Measurements from ENCODE around the gene PLSCR4.
A peak's percentile ranks its signal among the peaks of the same experiment; 100 is the strongest.

The PLSCR4 gene

DNA sequence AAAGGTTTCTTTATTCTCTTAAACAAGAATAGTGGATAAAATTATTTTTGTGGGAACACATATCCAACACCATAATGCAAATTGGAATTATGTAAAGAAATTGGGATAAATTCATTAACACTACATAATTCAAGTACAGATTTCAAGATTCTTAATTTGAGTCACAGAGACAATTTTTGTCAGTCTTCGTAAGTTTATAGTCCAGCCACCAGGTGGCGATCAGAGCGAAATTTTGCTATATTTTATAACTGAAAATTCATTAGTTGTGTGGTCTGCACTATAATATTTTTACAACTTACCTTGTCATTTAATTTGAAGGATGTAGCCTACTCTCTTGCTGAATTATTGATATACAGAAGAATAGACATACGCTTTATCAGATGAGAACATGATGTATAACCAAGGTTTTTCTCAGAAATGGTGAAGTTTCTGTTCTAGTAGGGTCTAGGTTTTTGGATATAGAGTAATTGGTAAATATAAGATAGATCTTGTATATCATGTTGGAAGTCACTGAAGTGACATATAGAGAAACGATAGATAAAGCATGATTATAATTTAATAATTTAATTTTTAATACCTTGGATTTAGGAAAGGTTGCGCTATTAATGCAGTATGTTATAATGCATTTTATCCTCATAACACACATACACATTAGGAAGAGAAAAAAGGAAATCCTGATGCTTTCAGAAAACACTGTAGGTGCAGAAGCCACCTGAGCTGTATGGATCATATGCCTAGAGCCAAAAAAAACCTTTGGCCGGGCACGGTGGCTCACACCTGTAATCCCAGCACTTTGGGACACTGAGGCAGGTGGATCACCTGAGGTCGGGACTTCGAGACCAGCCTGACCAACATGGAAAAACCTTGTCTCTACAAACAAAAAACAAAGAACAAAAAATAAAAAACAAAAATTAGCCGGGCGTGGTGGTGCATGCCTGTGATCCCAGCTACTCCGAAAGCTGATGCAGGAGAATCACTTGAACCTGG, 31.7 kb downstream of the PLSCR4 start:
- peaks cover 11% of the 10 kb centered on the region for H3K36me3 ChIP-seq (ENCODE audit: insufficient read depth, low read length)
- H3K4me3 ChIP-seq (ENCODE audit: low read depth, low read length), result no peak overlapping the region
- no peaks in the 10 kb centered on the region for H3K79me2 ChIP-seq (ENCODE audit: control insufficient read depth, insufficient read depth, low read length, unreplicated experiment)
- no peak overlapping the region for H2AFZ ChIP-seq (ENCODE audit: low read length, unreplicated experiment)
- no peaks in the 10 kb centered on the region for H3K27me3 ChIP-seq (ENCODE audit: insufficient read depth, low read length)
- H3K4me1 ChIP-seq (ENCODE audit: control insufficient read depth, insufficient read depth, low read length, unreplicated experiment), result peaks cover 38% of the 10 kb centered on the region
- H3K27ac ChIP-seq (ENCODE audit: low read depth, low read length), result no peak overlapping the region

DNA sequence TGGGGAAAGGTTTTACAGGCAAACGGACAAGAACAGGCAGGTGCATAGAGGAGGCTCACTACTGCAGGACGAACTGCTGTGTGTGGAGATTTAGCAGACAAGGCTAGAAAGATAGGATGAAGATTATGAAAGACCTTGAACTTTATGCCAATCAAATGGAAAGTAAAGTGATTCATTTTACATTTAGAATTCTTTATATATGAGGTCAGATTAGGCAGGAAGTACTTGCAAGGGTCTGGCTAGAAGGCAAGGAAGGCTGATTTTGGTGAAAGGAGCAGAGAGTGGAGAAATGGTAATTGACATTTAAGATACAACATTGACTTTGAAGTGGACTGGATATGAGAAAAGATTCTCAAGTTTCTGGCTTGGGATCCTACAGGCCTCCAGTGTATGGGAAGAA, 33.6 kb downstream of the PLSCR4 start:
- no peaks in the 10 kb centered on the region for H3K79me2 ChIP-seq (ENCODE audit: control insufficient read depth, insufficient read depth, low read length, unreplicated experiment)
- H3K27me3 ChIP-seq (ENCODE audit: insufficient read depth, low read length), result no peaks in the 10 kb centered on the region
- peak overlapping the region; percentile 38 for H3K27ac ChIP-seq (ENCODE audit: low read depth, low read length)
- peaks cover 15% of the 10 kb centered on the region for H3K36me3 ChIP-seq (ENCODE audit: insufficient read depth, low read length)
- peak overlapping the region; percentile 18 for H2AFZ ChIP-seq (ENCODE audit: low read length, unreplicated experiment)
- peaks cover 27% of the 10 kb centered on the region for H3K4me1 ChIP-seq (ENCODE audit: control insufficient read depth, insufficient read depth, low read length, unreplicated experiment)
- H3K4me3 ChIP-seq (ENCODE audit: low read depth, low read length), result peak overlapping the region; percentile 9; the same call in 1 of the 2 replicates

DNA sequence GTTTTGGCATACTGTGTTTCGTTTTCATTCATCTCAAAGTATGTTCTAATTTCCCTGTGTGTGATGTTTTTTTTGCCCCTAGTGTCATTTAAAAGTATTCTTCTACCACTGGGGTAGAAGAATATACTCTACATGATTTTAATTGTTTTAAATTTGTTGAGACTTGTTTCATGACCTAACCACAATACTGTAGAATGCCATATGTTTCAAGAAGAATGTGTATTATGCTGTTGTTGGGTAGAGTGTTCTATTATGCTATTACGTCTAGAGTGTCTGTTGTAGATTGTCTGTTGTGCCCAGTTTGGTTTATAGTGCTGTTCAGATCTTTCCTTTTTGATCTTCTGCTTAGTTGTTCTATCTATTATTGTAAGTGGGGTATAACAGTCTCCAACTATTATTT, 36.4 kb downstream of the PLSCR4 start:
- H3K36me3 ChIP-seq (ENCODE audit: insufficient read depth, low read length), result peaks cover 15% of the 10 kb centered on the region
- H3K27me3 ChIP-seq (ENCODE audit: insufficient read depth, low read length), result no peaks in the 10 kb centered on the region
- H3K4me3 ChIP-seq (ENCODE audit: low read depth, low read length), result no peak overlapping the region
- H3K79me2 ChIP-seq (ENCODE audit: control insufficient read depth, insufficient read depth, low read length, unreplicated experiment), result no peaks in the 10 kb centered on the region
- H2AFZ ChIP-seq (ENCODE audit: low read length, unreplicated experiment), result no peak overlapping the region
- H3K4me1 ChIP-seq (ENCODE audit: control insufficient read depth, insufficient read depth, low read length, unreplicated experiment), result peaks cover 16% of the 10 kb centered on the region
- H3K27ac ChIP-seq (ENCODE audit: low read depth, low read length), result no peak overlapping the region

DNA sequence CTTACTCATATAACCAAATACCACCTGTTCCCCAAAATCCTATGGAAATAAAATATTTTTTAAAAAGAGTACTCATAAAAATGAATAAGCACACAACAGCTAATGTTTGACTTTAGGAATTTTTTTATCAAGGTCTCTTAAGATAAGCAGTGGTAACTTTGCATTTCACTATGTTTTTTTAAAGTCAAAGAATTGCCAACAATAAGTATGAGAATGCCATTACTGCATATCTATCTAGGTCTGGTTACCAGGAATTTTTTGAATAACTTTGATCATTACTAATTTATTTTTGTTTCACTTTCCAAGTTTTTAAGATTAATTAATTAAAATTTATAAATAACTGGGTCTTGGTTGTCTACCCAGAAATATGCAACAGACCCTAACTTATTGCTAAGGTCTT, 41.5 kb downstream of the PLSCR4 start:
- peaks cover 10% of the 10 kb centered on the region for H3K36me3 ChIP-seq (ENCODE audit: insufficient read depth, low read length)
- no peaks in the 10 kb centered on the region for H3K4me1 ChIP-seq (ENCODE audit: control insufficient read depth, insufficient read depth, low read length, unreplicated experiment)
- no peak overlapping the region for H3K27ac ChIP-seq (ENCODE audit: low read depth, low read length)
- no peaks in the 10 kb centered on the region for H3K79me2 ChIP-seq (ENCODE audit: control insufficient read depth, insufficient read depth, low read length, unreplicated experiment)
- no peaks in the 10 kb centered on the region for H3K27me3 ChIP-seq (ENCODE audit: insufficient read depth, low read length)
- H3K4me3 ChIP-seq (ENCODE audit: low read depth, low read length), result no peak overlapping the region
- no peak overlapping the region for H2AFZ ChIP-seq (ENCODE audit: low read length, unreplicated experiment)

DNA sequence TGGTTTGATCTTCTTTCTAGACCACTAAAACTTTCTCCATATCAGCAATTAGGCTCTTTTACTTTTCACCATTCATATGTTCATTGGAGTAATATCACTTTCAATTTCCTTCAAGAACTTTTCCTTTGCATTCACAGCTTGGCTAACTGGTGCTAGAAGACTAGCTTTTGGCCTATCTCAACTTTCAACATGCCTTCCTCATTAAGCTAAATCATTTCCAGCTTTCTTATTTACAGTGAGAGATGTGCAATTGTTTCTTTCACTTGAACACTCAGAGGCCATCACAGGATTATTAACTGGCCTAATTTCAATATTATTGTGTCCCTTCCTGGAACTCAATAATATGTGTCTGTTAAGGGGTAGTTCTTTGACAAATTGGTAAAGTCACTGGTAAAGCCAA, 47.1 kb downstream of the PLSCR4 start:
- Histone ChIP-seq H3K27me3 (ENCODE audit: insufficient read depth, low read length) (no peaks in the 10 kb centered on the region), H2AFZ (ENCODE audit: low read length, unreplicated experiment) (no peak overlapping the region), H3K36me3 (ENCODE audit: insufficient read depth, low read length) (peaks cover 6% of the 10 kb centered on the region), H3K27ac (ENCODE audit: low read depth, low read length) (no peak overlapping the region), H3K4me1 (ENCODE audit: control insufficient read depth, insufficient read depth, low read length, unreplicated experiment) (no peaks in the 10 kb centered on the region), H3K79me2 (ENCODE audit: control insufficient read depth, insufficient read depth, low read length, unreplicated experiment) (no peaks in the 10 kb centered on the region), H3K4me3 (ENCODE audit: low read depth, low read length) (no peak overlapping the region)

DNA sequence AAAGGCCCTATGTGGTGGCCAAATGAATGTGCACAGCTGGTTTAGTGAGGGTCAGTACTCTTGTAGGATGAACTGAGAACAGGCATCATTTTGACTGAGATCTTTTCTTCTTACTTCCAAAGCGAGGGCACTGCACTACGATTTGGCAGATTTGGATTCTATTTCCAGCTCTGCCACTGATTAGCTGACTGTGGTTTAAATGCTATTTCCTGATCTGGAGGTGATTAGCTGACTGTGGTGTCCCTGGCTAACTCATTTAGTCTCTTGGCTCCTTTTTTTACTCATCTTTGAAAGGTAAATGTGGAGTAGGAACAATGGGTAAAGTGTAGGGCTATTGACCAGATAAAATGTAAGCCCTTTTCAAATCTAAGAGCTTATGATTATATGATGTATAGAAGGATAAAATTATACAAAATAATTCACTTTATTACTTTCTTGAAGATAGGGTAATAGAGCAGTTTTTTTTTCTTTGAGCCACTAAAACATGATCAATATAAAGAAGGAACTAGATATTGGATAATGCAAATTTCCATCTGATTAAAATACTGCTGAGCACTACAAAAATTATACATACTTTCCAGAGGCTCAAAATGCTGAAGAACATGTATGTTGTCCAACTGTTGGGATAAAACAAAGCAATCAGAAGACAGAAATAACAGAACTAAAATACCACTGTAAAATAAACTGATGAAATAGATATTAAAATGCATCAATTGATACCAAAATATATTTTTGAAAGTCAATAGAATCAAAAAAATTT, 50.3 kb downstream of the PLSCR4 start:
- H3K27me3 ChIP-seq (ENCODE audit: insufficient read depth, low read length), result no peaks in the 10 kb centered on the region
- no peaks in the 10 kb centered on the region; the same call in 1 of the 2 replicates for H3K36me3 ChIP-seq (ENCODE audit: insufficient read depth, low read length)
- H3K79me2 ChIP-seq (ENCODE audit: control insufficient read depth, insufficient read depth, low read length, unreplicated experiment), result no peaks in the 10 kb centered on the region
- H2AFZ ChIP-seq (ENCODE audit: low read length, unreplicated experiment), result no peak overlapping the region
- H3K27ac ChIP-seq (ENCODE audit: low read depth, low read length), result no peak overlapping the region
- H3K4me3 ChIP-seq (ENCODE audit: low read depth, low read length), result no peak overlapping the region
- no peaks in the 10 kb centered on the region for H3K4me1 ChIP-seq (ENCODE audit: control insufficient read depth, insufficient read depth, low read length, unreplicated experiment)

DNA sequence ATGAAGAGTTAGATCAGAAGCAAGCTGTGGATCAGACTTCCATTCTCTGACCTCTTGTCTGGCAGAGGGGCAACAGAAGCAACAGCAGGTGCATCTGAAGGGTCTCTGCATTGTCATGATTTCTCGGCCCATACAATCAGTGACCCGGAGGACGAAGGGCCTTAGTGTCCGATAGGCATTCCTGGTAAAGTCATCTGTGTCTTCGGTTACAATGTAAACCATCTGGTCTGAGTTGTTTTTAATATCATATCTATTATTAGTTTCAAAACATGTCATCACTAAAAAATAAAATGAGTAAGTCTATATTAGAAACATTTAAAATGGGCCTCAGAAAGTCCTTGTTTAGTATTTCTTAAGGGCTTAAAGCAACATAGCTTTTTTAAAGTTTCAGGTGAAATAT, 51.1 kb downstream of the PLSCR4 start:
- Histone ChIP-seq H3K79me2 (ENCODE audit: control insufficient read depth, insufficient read depth, low read length, unreplicated experiment) (no peaks in the 10 kb centered on the region), H3K27ac (ENCODE audit: low read depth, low read length) (no peak overlapping the region), H3K27me3 (ENCODE audit: insufficient read depth, low read length) (no peaks in the 10 kb centered on the region), H3K36me3 (ENCODE audit: insufficient read depth, low read length) (no peaks in the 10 kb centered on the region), H3K4me1 (ENCODE audit: control insufficient read depth, insufficient read depth, low read length, unreplicated experiment) (no peaks in the 10 kb centered on the region), H3K4me3 (ENCODE audit: low read depth, low read length) (no peak overlapping the region), H2AFZ (ENCODE audit: low read length, unreplicated experiment) (no peak overlapping the region)

DNA sequence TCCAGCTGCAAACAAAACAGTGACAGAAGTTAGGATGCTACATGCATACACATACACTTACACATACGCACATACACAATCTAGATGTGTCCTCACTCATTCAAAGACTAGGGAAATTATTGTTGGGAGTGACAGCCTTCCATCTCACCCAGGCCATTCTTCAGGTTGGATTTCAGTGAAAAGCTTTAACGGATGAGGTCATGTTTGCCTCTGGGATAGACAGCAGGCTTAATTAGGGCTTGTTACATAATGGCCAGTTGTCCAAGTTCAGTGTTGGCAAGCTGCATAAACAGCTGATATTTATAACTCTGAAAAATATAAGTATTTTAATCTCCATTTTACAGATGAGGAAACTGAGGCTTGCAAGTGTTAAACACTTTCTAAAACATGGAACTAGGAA, 54.1 kb downstream of the PLSCR4 start:
- Histone ChIP-seq H3K4me3 (ENCODE audit: low read depth, low read length) (no peak overlapping the region), H3K36me3 (ENCODE audit: insufficient read depth, low read length) (no peaks in the 10 kb centered on the region; the same call in 1 of the 2 replicates), H2AFZ (ENCODE audit: low read length, unreplicated experiment) (no peak overlapping the region), H3K79me2 (ENCODE audit: control insufficient read depth, insufficient read depth, low read length, unreplicated experiment) (no peaks in the 10 kb centered on the region), H3K4me1 (ENCODE audit: control insufficient read depth, insufficient read depth, low read length, unreplicated experiment) (no peaks in the 10 kb centered on the region), H3K27ac (ENCODE audit: low read depth, low read length) (no peak overlapping the region), H3K27me3 (ENCODE audit: insufficient read depth, low read length) (no peaks in the 10 kb centered on the region)

DNA sequence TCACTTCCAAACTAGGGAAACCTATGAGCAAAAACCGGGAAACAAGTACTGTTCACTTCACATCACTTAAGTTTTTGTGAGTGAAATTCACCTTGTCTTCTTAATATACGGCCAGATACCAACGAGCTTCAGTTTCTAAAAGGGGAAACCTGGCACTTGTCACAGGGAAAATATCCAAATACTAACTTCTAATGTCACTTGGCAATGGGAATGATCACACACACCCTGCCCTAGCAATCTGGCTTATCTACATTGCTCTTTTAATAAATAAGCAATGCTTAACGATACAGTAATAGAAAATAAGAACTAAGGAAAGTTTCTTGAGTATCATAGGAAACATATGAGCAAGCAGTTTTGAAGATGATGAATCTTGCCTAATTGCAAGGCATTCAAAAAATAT, 55.3 kb downstream of the PLSCR4 start:
- H3K27me3 ChIP-seq (ENCODE audit: insufficient read depth, low read length), result no peaks in the 10 kb centered on the region
- no peaks in the 10 kb centered on the region; the same call in 1 of the 2 replicates for H3K36me3 ChIP-seq (ENCODE audit: insufficient read depth, low read length)
- no peak overlapping the region for H3K4me3 ChIP-seq (ENCODE audit: low read depth, low read length)
- no peak overlapping the region for H3K27ac ChIP-seq (ENCODE audit: low read depth, low read length)
- no peaks in the 10 kb centered on the region for H3K4me1 ChIP-seq (ENCODE audit: control insufficient read depth, insufficient read depth, low read length, unreplicated experiment)
- H3K79me2 ChIP-seq (ENCODE audit: control insufficient read depth, insufficient read depth, low read length, unreplicated experiment), result no peaks in the 10 kb centered on the region
- no peak overlapping the region for H2AFZ ChIP-seq (ENCODE audit: low read length, unreplicated experiment)

DNA sequence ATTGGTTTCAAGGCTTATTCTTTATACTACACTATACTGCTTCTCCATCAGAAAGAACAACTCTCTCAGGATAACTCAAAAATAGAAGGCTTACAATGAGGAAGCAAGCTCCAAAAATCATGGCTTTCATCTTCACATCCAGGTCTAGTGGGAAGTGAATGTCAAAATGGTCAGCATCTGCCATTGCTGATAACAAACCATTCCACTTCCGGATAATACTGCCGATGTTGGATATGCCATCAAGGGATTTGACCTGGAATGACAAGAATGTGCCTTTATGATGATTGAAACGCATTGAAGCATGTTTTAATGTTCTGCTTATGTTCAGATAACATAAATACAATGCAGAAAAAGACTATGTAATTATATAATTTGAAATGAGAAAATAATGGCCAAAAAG, 55.9 kb downstream of the PLSCR4 start:
- no peaks in the 10 kb centered on the region for H3K79me2 ChIP-seq (ENCODE audit: control insufficient read depth, insufficient read depth, low read length, unreplicated experiment)
- no peak overlapping the region for H2AFZ ChIP-seq (ENCODE audit: low read length, unreplicated experiment)
- no peak overlapping the region for H3K27ac ChIP-seq (ENCODE audit: low read depth, low read length)
- no peaks in the 10 kb centered on the region; the same call in 1 of the 2 replicates for H3K36me3 ChIP-seq (ENCODE audit: insufficient read depth, low read length)
- no peaks in the 10 kb centered on the region for H3K27me3 ChIP-seq (ENCODE audit: insufficient read depth, low read length)
- H3K4me1 ChIP-seq (ENCODE audit: control insufficient read depth, insufficient read depth, low read length, unreplicated experiment), result no peaks in the 10 kb centered on the region
- no peak overlapping the region for H3K4me3 ChIP-seq (ENCODE audit: low read depth, low read length)

Data from ACC112 (cell line).